Neural crest cell (in vitro differentiated cells): ENCODE measurements around the gene NDE1. TPM values are rescaled to one million over a fixed set of nuclear protein-coding genes. Genes with fewer than 3 reads are reported as not detected.
"Not testable (repeated sequence)": the region's sequence is repeated elsewhere in the genome, so short reads cannot be mapped to it uniquely, and the experiment has no call there.

Source experiments
- DNase-seq: peaks from one replicate; pipeline ENCODE4 v3.0.0; 2021; ENCODE audit warnings: low read depth, mixed read lengths, low spot score
- H3K27ac Mint-ChIP-seq: one replicate; pipeline ENCODE4 v1.8.0; 2021; ENCODE audit warnings: mild to moderate bottlenecking, mixed read lengths; ENCODE audit not compliant: unreplicated experiment
- H3K27me3 Mint-ChIP-seq: 2 replicates; pipeline ENCODE4 v1.8.0; 2021; ENCODE audit warnings: low read depth, mild to moderate bottlenecking, mixed read lengths
- H3K36me3 Mint-ChIP-seq: 2 replicates; pipeline ENCODE4 v1.8.0; 2021; ENCODE audit warnings: low read depth, mild to moderate bottlenecking, mixed read lengths
- H3K4me1 Mint-ChIP-seq: 2 replicates; pipeline ENCODE4 v1.8.0; 2021; ENCODE audit warnings: mixed read lengths
- H3K4me3 Mint-ChIP-seq: one replicate; pipeline ENCODE4 v1.8.0; 2021; ENCODE audit warnings: mild to moderate bottlenecking, mixed read lengths
- H3K9me3 Mint-ChIP-seq: 2 replicates; pipeline ENCODE4 v1.8.0; 2021; ENCODE audit warnings: mixed read lengths
- CTCF ChIP-seq: fragments of 200-600 bp; sonication (generic); conservative IDR thresholded peaks from 2 replicates; pipeline ENCODE4 v1.5.0; 2021; ENCODE audit warnings: antibody characterized with exemption, mild to moderate bottlenecking
- total RNA-seq: library from RNA; stranded (reverse); gene quantifications from 2 replicates; pipeline ENCODE4 v1.2.1, GENCODE V29; 2021

The NDE1 gene
- total RNA-seq, 1 donor from 2014 or later = 72.2 TPM

GRCh38 chr16:15671530-15672117, 21.6 kb downstream of the NDE1 start:
- TF ChIP-seq CTCF = no peak
- peaks cover 7% of the 10 kb centered on the region for H3K36me3 Mint-ChIP-seq
- no peak overlapping the region for H3K4me3 Mint-ChIP-seq
- no peaks in the 10 kb centered on the region for H3K27me3 Mint-ChIP-seq
- DNase-seq = no peak
- no peaks in the 10 kb centered on the region for H3K9me3 Mint-ChIP-seq
- peaks cover 41% of the 10 kb centered on the region for H3K4me1 Mint-ChIP-seq
- peak overlapping the region; percentile 98 for H3K27ac Mint-ChIP-seq

- not testable (repeated sequence) for H3K36me3 Mint-ChIP-seq, DNase-seq, H3K9me3 Mint-ChIP-seq, H3K27me3 Mint-ChIP-seq
- Mint-ChIP-seq H3K4me3 (peak overlapping the region; percentile 58), H3K27ac (peak overlapping the region; percentile 98), H3K4me1 (peaks cover 44% of the 10 kb centered on the region)
These were observed 22.1 kb downstream of the NDE1 start for GRCh38 chr16:15672127-15672513.

GRCh38 chr16:15672514-15673167, 22.6 kb downstream of the NDE1 start:
- no peak for TF ChIP-seq CTCF
- peaks cover 44% of the 10 kb centered on the region for H3K4me1 Mint-ChIP-seq
- no peaks in the 10 kb centered on the region for H3K9me3 Mint-ChIP-seq
- peaks cover 9% of the 10 kb centered on the region for H3K36me3 Mint-ChIP-seq
- peak; percentile 35 for DNase-seq
- H3K27me3 Mint-ChIP-seq = no peaks in the 10 kb centered on the region
- H3K4me3 Mint-ChIP-seq = peak overlapping the region; percentile 58
- peak overlapping the region; percentile 98 for H3K27ac Mint-ChIP-seq

- Mint-ChIP-seq H3K9me3 (no peaks in the 10 kb centered on the region), H3K4me3 (no peak overlapping the region), H3K4me1 (peaks cover 44% of the 10 kb centered on the region), H3K27ac (peak overlapping the region; percentile 97), H3K27me3 (no peaks in the 10 kb centered on the region), H3K36me3 (peaks cover 9% of the 10 kb centered on the region)
- no peak for DNase-seq
- TF ChIP-seq CTCF = no peak
These were observed 24.5 kb downstream of the NDE1 start for GRCh38 chr16:15674571-15674970.

- H3K36me3 Mint-ChIP-seq = peaks cover 5% of the 10 kb centered on the region
- H3K27me3 Mint-ChIP-seq = no peaks in the 10 kb centered on the region
- TF ChIP-seq CTCF = no peak
- H3K4me1 Mint-ChIP-seq = peaks cover 42% of the 10 kb centered on the region
- H3K27ac Mint-ChIP-seq = peak overlapping the region; percentile 62
- no peaks in the 10 kb centered on the region for H3K9me3 Mint-ChIP-seq
- no peak overlapping the region for H3K4me3 Mint-ChIP-seq
- no peak for DNase-seq
These were observed 26.5 kb downstream of the NDE1 start for GRCh38 chr16:15676506-15676905.

- Mint-ChIP-seq H3K4me3 (no peak overlapping the region), H3K4me1 (peaks cover 38% of the 10 kb centered on the region), H3K9me3 (no peaks in the 10 kb centered on the region), H3K27ac (no peak overlapping the region), H3K36me3 (peaks cover 4% of the 10 kb centered on the region), H3K27me3 (no peaks in the 10 kb centered on the region)
- no peak for TF ChIP-seq CTCF
- DNase-seq = no peak
These were observed 27.4 kb downstream of the NDE1 start for GRCh38 chr16:15677447-15677846.
